Endometrial microvascular endothelial cells (primary cell): Measurements from ENCODE around the gene E2F1. TPM values are rescaled to one million over a fixed set of nuclear protein-coding genes. Genes with fewer than 3 reads are reported as not detected.
"Not testable (repeated sequence)": the region's sequence is repeated elsewhere in the genome, so short reads cannot be mapped to it uniquely, and the experiment has no call there.

Source experiments
- in situ Hi-C: cut with HindIII; loops from 2 replicates; pipeline ENCODE4 v1.10.0; 2017; ENCODE audit warnings: low sequenced_read_pairs, low pct_unique_long_range_greater_than_20kb; ENCODE audit errors: inconsistent ontology term
- total RNA-seq: library from RNA; depleted of rRNA; stranded (reverse); fragments of >200 nt; gene quantifications from one replicate; pipeline ENCODE4 v1.2.3, GENCODE V29; 2015; ENCODE audit errors: inconsistent ontology term

Gene E2F1
- total RNA-seq, 1 donor from 2014 or later = 11.2 TPM

DNA sequence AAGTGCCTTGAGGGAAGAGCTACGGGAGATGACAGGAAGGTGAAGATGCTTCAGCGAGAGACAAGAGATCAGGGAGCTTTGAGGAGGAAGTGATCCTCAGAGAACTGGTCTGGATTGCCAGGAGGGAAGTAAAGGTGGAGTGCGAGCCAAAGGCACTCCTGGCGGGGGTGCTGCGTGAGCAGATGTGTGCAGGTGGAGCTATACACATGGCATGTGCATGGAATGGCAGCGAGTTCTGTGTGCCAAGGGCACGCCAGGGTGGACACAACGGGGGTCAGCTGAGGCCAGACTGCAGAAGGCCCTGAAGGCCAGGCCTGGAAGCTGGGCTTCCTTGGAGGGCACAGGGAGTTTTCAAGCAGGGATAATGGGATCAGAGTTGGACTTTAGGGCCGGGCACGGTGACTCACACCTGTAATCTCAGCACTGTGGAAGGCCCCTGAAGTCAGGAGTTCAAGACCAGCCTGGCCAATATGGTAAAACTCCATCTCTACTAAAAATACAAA lies 27.7 kb upstream of the E2F1 start:
- in situ Hi-C loops = no loop called here

DNA sequence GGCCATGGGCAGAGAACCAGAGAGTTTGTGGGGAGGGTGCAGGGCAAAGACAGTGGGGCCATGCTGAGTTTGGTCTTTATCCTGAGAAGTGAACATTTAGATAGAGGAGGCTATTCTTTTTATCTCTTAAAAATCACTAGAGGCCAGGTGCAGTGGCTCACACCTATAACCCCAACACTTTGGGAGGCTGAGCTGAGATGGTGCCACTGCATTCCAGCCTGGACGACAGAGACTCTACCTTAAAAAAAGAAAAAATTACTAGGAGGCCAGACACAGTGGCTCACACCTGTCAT lies 25.2 kb upstream of the E2F1 start:
- in situ Hi-C loops = no loop called here

DNA sequence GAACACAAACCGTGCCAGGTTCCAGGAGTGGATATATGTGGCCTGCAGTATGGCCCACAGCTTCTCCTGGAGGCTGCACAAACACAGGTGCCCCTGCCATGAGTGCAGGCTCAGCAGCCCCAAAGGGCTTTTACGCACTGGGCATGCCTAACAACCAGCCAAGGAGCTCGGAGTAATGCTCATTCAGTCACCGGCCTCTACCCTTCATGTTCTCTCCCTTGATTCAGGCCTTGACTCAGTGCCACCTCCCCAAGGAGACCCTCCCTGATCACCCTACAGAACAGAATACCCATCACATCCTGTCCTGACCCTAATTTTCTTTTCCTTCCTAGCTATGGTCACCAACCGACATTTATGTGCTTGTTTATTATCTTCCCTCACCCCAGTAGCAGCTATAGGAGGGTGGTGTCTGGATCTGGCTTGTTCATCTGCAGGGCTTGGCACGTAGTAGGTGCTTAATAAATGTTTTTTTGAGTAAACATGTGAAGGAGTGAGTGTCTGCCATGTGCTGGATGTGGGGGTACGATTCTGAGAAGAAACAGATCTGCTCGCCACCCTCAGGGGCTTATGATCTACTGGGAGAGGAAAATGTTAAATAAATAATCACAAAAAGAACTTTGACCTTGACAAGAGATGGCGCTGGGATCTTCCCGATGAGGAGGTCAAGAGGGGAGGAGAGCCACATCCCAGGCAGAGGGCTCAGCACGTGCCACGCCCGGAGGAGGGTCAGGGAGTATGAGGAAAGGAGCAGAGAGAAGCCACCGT lies 24.7 kb upstream of the E2F1 start:
- in situ Hi-C loops = no loop called here

DNA sequence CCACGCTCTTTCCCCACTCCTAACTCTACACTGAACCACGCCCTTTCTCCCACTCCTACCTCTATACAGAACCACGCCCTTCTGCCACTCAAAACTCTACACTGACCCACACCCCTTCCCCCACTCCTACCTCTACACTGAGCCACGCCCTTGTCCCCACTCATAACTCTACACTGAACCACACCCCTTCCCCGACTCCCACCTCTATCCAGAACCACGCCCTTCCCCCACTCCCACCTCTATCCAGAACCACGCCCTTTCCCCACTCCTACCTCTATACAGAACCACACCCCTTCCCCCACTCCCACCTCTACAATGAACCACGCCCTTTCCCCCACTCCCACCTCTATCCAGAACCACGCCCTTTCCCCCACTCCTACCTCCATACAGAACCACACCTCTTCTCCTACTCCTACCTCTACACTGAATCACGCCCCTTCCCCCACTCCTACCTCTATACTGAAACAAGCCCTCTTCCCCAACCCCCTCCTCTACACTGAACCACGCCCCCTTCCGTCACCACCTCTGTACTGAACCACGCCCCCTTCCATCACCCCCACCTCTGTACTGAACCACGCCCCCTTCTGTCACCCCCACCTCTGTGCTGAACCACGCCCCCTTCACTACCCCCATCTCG lies 23.8 kb upstream of the E2F1 start:
- in situ Hi-C loops = no loop called here

DNA sequence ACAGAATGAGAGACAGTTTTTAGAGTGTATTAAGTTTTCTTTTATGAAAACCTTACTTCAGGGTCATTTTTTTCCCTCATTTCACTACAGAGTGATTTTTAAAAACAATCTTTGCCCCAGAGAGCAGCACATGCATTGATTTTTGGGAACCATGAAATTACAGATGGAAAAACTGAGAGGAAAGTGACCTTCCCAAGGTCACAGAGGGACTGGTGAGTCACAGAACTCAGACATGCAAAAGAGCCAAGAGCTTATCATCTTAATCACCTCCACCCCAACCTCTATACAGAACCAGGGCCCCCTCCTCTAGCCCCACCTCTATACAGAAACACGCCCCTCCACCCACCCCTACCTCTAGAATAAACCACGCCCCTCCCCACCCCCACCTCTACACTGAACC lies 23.2 kb upstream of the E2F1 start:
- in situ Hi-C loops = no loop called here

DNA sequence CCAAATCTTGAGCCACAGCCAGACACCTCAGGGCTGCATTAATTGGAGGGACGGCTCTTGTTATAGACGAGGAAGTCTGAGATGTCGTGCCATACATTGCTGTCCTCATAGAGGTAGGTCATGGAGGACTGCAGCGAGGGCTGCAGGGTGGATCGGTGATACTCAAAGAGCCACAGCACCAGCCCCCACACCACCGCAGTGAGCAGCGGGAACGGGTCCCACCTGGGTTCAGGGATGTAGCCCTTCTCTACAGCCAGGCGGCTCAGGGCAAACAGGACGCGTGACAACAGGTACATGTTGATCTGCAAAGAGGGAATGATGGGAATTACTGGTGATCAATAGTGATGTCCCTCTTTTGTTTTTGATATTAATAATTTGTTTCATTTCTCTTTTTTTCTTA lies 21.5 kb upstream of the E2F1 start:
- in situ Hi-C loops = no loop called here

DNA sequence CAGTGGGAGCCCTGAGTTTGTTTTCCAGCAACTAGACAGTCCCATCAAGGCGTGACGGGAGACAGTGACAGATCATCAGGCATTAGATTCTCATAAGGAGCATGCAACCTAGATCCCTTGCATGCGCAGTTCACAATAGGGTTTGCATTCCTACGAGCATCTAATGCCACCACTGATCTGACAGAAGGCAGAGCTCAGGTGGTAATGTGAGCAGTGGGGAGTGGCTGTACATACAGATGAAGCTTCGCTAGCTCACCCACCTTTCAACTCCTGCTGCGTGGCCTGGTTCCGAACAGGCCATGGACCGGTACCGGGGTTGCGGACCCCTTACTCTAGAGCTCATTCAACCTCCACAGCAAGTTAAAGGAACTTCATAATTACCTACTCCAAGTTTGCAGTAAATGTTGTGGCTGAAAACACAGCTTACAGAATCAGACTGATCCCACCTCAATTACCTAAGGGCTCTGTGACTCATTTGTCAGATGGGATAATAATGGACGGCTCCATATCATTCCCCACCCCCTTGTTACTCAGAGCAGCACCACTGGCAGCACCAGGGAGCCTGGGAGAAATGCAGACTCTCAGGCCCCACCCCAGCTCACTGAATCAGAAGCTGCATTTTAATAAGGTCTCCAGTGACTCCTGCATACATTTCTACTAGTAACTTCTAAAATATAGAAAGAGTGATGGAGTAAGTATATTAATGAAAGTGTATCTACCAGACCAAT lies 18.2 kb upstream of the E2F1 start:
- in situ Hi-C loops = no loop called here

DNA sequence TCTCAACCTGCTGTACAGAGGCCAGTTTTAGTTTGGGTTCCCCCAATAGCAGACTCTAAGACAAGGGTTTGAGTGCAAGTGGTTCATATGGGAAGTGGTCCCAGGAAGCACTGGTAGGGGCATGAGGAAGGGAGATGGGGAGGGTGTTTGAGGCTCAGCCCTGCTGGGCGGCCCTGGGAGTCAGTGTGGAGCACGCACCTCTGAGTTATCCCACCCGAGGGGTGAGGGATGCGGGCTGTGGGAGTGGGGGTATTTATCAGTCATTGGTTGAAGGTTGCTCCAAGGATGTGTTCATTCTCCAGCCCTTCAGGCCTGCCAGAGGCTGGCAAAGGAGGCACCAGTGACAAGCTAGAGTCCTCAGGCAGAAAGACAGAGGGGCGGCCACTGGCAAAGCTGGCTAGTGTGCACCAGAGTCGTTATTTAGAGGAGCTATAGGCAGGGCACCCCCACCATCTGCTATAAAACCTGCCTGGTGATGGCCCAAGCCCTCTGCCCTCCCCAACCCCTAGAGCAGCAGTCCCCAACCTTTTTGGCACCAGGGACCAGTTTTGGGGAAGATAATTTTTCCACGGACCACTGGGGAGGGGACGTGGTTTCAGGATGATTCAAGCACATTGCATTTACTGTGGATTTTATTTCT lies 17.4 kb upstream of the E2F1 start:
- in situ Hi-C loops = no loop called here

DNA sequence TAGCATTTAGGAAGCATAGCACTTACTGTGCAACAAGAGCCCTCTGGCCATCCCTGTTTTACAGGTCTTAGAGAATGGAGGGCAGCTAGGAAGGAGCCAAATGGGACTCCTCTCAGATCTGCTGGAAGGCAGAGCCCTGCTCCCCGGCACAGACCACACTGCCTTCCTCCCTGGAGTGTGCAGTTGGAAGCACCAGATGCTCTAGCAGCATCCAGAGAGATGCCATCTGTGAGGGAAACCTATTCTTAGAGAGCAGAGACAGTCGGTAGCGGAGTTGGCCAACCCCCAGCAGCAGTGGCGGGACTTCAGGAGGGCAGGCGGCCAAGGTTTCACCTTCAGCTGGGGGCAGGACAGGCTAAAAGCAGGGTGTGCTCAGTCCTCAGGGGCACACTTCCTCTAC lies 16.7 kb upstream of the E2F1 start:
- in situ Hi-C loops = no loop called here

DNA sequence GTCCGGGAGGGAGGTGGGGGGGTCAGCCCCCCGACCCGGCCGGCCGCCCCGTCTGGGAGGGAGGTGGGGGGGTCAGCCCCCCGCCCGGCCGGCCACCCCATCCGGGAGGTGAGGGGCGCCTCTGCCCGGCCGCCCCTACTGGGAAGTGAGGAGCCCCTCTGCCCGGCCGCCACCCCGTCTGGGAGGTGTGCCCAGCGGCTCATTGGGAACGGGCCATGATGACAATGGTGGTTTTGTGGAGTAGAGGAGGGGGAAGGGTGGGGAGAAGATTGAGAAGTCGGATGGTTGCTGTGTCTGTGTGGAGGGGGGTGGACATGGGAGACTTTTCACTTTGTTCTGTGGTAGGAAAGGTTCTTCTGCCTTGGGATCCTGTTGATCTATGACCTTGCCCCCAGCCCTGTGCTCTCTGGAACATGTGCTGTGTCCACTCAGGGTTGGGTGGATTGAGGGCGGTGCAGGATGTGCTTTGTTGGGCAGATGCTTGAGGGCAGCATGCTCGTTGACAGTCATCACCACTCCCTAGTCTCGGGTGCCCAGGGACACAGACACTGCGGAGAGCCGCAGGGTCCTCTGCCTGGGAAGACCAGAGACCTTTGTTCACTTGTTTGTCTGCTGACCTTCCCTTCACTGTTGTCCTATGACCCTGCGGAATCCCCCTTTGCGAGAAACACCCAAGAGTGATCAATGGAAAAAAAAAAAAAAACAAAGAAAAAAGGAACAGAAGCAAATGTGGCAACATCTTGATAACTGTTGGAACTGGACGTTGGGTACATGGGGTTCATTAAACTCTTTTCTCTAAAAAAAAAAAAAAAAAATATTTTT lies 15.7 kb upstream of the E2F1 start:
- in situ Hi-C loops = no loop called here

DNA sequence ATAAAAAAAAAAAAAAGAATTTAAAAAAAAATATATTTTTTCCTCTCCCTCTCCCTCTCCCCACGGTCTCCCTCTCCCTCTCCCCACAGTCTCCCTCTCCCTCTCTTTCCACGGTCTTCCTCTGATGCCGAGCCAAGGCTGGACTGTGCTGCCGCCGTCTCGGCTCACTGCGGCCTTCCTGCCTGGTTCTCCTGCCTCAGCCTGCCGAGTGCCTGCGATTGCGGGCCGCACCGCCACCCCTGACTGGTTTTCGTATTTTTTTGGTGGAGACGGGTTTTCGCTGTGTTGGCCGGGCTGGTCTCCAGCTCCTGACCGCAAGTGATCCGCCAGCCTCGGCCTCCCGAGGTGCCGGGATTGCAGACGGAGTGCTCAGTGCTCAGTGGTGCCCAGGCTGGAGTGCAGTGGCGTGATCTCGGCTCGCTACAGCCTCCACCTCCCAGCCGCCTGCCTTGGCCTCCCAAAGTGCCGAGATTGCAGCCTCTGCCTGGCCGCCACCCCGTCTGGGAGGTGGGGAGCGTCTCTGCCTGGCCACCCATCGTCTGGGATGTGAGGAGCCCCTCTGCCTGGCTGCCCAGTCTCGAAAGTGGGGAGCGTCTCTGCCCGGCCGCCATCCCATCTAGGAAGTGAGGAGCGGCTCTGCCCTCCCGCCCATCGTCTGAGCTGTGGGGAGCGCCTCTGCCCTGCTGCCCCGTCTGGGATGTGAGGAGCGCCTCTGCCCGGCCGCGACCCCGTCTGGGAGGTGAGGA lies 14.7 kb upstream of the E2F1 start:
- in situ Hi-C loops = not testable (repeated sequence)

DNA sequence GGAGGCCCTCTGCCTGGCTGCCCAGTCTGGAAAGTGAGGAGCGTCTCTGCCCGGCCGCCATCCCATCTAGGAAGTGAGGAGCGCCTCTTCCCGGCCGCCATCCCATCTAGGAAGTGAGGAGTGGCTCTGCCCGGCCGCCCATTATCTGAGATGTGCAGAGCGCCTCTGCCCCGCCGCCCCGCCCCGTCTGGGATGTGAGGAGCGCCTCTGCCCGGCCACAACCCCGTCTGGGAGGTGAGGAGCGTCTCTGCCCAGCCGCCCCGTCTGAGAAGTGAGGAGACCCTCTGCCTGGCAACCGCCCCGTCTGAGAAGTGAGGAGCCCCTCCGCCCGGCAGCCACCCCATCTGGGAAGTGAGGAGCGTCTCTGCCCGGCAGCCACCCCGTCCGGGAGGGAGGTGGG lies 12.8 kb upstream of the E2F1 start:
- in situ Hi-C loops = not testable (repeated sequence)

DNA sequence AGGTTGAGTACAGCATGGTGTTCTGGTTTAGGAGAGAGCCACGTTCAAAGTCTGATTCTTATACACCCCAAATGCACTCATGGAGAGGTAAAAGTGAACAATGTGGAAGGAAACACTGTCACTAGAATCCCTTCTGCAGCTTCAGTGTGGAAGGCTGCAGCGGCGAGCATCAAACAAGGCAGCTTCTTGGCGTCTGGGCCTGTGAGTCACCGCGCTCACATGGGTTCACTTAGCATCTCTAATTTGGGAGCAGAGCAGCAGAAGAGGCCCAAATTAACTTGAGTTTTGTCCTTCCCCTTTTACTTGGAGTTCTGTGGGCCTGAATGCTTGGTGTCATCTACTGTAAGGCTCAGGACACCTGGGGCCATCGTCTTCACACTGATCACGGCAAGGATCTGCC lies 10.9 kb upstream of the E2F1 start:
- in situ Hi-C loops = no loop called here

DNA sequence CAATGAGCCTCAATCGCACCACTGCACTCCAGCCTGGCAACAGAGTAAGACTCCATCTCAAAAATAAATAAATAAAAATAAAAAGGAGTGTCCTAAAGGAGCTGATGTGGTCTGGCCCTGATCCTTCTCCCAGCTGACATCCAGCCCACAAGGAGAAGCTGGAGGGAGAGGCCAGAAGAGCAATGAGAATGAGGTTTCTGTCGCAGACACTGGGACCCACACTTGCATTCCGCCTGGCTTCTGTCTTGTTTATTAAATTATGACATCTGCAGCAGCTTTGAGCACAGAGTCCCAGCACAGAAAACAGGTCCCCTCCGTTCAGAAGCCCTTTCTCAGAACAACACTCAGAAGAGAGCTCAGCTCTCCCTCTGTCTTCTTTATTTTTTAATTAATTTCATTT lies 10.3 kb upstream of the E2F1 start:
- in situ Hi-C loops = no loop called here

DNA sequence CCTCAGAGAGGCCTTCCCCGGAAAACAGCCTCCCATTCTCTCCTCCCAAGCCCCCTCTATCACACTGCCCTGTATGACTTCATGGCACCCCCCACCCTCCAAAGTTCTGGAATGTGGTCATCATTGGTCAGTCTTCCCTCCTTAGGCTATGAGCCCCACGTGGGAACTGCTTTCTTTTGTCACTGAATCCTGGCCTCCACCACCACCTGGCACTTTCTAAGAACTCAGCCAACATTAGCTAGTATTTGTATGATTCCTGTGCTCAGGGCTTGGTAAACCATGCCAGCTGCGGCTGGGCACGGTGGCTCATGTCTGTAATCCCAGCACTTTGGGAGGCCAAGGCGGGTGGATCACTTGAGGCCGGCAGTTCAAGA lies 8.4 kb upstream of the E2F1 start:
- in situ Hi-C loops = no loop called here

DNA sequence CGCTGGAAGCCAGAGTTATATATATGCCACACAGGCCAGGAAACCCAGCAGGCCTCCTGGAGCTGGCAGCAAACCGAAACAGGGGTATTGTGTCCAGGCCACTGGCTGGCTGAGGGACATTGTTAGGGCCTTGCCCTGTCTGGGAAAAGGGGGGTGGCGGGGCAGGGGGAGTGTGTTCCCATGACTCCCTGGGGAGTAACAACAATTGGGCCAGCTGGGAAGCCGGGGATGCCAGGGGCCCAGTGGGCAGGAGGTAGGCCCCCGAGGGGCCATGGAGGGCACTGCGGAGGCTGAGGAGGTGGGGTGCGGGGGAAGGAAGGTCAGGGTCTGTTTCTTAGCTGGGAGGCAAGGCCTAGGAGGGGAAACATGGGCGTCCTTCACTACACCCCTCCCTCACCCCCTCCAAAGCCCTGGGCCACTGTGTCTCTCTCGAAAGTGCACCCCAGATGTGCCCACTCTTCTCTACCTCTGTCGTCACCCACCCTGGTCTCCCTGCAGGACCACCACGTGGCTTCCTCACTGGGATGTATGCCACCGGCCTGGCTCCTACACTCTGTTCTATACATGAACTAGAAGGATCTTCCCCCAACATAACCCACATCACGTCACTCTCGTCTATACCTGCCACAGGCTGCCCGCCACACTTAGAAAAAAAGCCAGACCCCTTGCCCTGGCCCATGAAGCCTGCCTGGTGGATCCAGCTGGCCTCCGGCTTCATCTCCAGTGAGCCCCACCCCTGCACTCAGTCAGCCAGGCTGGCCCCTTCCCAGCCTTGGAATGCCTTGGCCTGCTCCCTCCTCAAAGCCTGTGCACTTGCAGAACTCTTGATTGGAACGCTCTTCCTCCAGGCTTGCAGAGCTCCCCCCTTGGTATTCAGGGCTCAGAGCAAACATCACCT lies 7.8 kb upstream of the E2F1 start:
- in situ Hi-C loops = no loop called here

DNA sequence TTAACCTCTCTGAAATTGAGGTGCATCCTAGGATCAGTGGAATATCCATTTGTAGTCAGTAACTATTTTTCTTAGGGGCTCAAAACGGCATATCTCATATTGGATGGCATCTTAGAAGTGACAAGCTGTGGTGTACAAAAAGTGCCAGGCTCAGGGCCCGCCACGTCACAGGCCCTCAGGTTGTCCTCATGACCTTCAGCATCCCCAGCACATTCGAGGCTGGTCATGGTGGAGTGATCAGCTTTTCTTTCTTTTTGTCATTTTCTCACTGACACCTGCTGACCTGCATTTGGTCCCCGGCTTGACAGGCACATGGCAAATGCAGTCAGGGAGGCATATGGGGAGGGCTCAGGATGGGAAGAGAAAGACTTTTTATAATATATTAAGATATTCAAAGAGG lies 7.1 kb upstream of the E2F1 start:
- in situ Hi-C loops = no loop called here
